ENCODE results near the gene PARD3B. TPM values are rescaled to one million over a fixed set of nuclear protein-coding genes. Genes with fewer than 3 reads are reported as not detected.

Gene PARD3B
- total RNA-seq, 2 donors from 2014 or later: 15.0 to 17.8 TPM

GRCh38 chr2:205511641-205512040, 966.4 kb downstream of the PARD3B start:
- DNase-seq (no peak), ATAC-seq (no peak)
- WGBS, 2 donors: 89 to 90% methylated on average over 3 of the region's 3 CpGs

GRCh38 chr2:205520311-205520710, 975.0 kb downstream of the PARD3B start:
- TF ChIP-seq POLR2A (IDR thresholded peaks at IDR 0.05) (no peak), CTCF (IDR thresholded peaks at IDR 0.05) (no peak)
- no peak for DNase-seq
- H3K4me1 ChIP-seq: no peaks in the 10 kb centered on the region
- no peaks in the 10 kb centered on the region for H3K27me3 ChIP-seq
- no peaks in the 10 kb centered on the region for H3K9me3 ChIP-seq
- WGBS, 2 donors: 80 to 95% methylated on average over 4 of the region's 4 CpGs
- H3K4me3 ChIP-seq: no peak overlapping the region
- no peak for ATAC-seq
- H3K27ac ChIP-seq: no peak overlapping the region
- no peaks in the 10 kb centered on the region for H3K36me3 ChIP-seq (replicated peaks in 1 of 2; ENCODE audit: insufficient read depth in 1 of 2, low read depth in 2 of 2)
- intact Hi-C loops (cut with DNase I): no loop called here

More at GRCh38 chr2:205511641-205512040, 966.4 kb downstream of the PARD3B start:
- TF ChIP-seq CTCF (IDR thresholded peaks at IDR 0.05) (no peak), POLR2A (IDR thresholded peaks at IDR 0.05) (no peak)
- H3K27me3 ChIP-seq: no peaks in the 10 kb centered on the region
- H3K27ac ChIP-seq: no peak overlapping the region
- intact Hi-C loops (cut with DNase I): no loop called here
- H3K4me1 ChIP-seq: no peaks in the 10 kb centered on the region
- H3K9me3 ChIP-seq: no peaks in the 10 kb centered on the region
- no peaks in the 10 kb centered on the region for H3K36me3 ChIP-seq (replicated peaks in 1 of 2; ENCODE audit: insufficient read depth in 1 of 2, low read depth in 2 of 2)
- H3K4me3 ChIP-seq: no peak overlapping the region

GRCh38 chr2:205524656-205525055, 979.4 kb downstream of the PARD3B start:
- Histone ChIP-seq H3K27ac (no peak overlapping the region), H3K4me3 (no peak overlapping the region), H3K36me3 (replicated peaks in 1 of 2; ENCODE audit: insufficient read depth in 1 of 2, low read depth in 2 of 2) (no peaks in the 10 kb centered on the region), H3K4me1 (no peaks in the 10 kb centered on the region), H3K27me3 (no peaks in the 10 kb centered on the region), H3K9me3 (no peaks in the 10 kb centered on the region)
- WGBS, 2 donors: 92 to 94% methylated on average over 3 of the region's 3 CpGs
- no peak for TF ChIP-seq POLR2A (IDR thresholded peaks at IDR 0.05)
- no peak for TF ChIP-seq CTCF (IDR thresholded peaks at IDR 0.05)
- no peak for ATAC-seq
- intact Hi-C loops (cut with DNase I): no loop called here
- DNase-seq: no peak

- no peak for ATAC-seq
These were observed 982.5 kb downstream of the PARD3B start for GRCh38 chr2:205527801-205528200.

More at GRCh38 chr2:205527801-205528200, 982.5 kb downstream of the PARD3B start:
- no peaks in the 10 kb centered on the region for H3K4me1 ChIP-seq
- H3K9me3 ChIP-seq: no peaks in the 10 kb centered on the region
- H3K4me3 ChIP-seq: no peak overlapping the region
- TF ChIP-seq POLR2A (IDR thresholded peaks at IDR 0.05) (no peak), CTCF (IDR thresholded peaks at IDR 0.05) (no peak)
- no peaks in the 10 kb centered on the region for H3K27me3 ChIP-seq
- no peak for DNase-seq
- intact Hi-C loops (cut with DNase I): no loop called here
- H3K27ac ChIP-seq: no peak overlapping the region
- H3K36me3 ChIP-seq (replicated peaks in 1 of 2; ENCODE audit: insufficient read depth in 1 of 2, low read depth in 2 of 2): no peaks in the 10 kb centered on the region
